Stimulated activated CD4-positive, alpha-beta T cell treated with anti-CD3 and anti-CD28 coated beads, Interleukin-12 subunit alpha, Interleukin-12 subunit beta, amount 100 ng/mL, for 48 hours (primary cell): Measurements from ENCODE around the gene PTPRN2.

Experiments used
- DNase-seq, 3 donors: peaks; one replicate each; pipeline ENCODE4 v3.0.0-alpha.2; 2020; ENCODE audit warnings: low read depth in 2 of 3, low spot score in 1 of 3

Gene PTPRN2

GRCh38 chr7:158581440-158582088 lies 6.1 kb downstream of the PTPRN2 start:
- DNase-seq, result no peak

GRCh38 chr7:158579662-158580646 lies 7.7 kb downstream of the PTPRN2 start:
- no peak for DNase-seq

- DNase-seq, result no peak
Observed at GRCh38 chr7:158576050-158576762, 11.4 kb downstream of the PTPRN2 start.

- no peak for DNase-seq
Observed at GRCh38 chr7:158574308-158575036, 13.2 kb downstream of the PTPRN2 start.

GRCh38 chr7:158573310-158573709 lies 14.3 kb downstream of the PTPRN2 start:
- DNase-seq, result no peak

GRCh38 chr7:158572000-158572828 lies 15.4 kb downstream of the PTPRN2 start:
- no peak for DNase-seq

- DNase-seq, result no peak
Observed at GRCh38 chr7:158570449-158571170, 17.0 kb downstream of the PTPRN2 start.

- DNase-seq, result no peak
Observed at GRCh38 chr7:158569858-158570323, 17.7 kb downstream of the PTPRN2 start.

- no peak for DNase-seq
Observed at GRCh38 chr7:158568974-158569857, 18.4 kb downstream of the PTPRN2 start.

- no peak for DNase-seq
Observed at GRCh38 chr7:158567153-158567603, 20.4 kb downstream of the PTPRN2 start.

- DNase-seq, result no peak
Observed at GRCh38 chr7:158564663-158565035, 23.0 kb downstream of the PTPRN2 start.

GRCh38 chr7:158563911-158564662 lies 23.5 kb downstream of the PTPRN2 start:
- no peak for DNase-seq

- DNase-seq, result no peak
Observed at GRCh38 chr7:158563051-158563450, 24.6 kb downstream of the PTPRN2 start.

GRCh38 chr7:158562517-158562916 lies 25.1 kb downstream of the PTPRN2 start:
- no peak for DNase-seq

GRCh38 chr7:158561659-158562058 lies 26.0 kb downstream of the PTPRN2 start:
- no peak for DNase-seq

- no peak for DNase-seq
Observed at GRCh38 chr7:158560386-158560785, 27.2 kb downstream of the PTPRN2 start.

- no peak for DNase-seq
Observed at GRCh38 chr7:158559356-158559755, 28.3 kb downstream of the PTPRN2 start.

GRCh38 chr7:158558816-158559215 lies 28.8 kb downstream of the PTPRN2 start:
- DNase-seq, result no peak
